Fibroblast of the aortic adventitia (primary cell): ENCODE data around the gene INAFM2. TPM values are rescaled to one million over a fixed set of nuclear protein-coding genes. Genes with fewer than 3 reads are reported as not detected.

Source experiments
- DNase-seq: peaks from one replicate; pipeline ENCODE4 v3.0.0-alpha.2; 2010; ENCODE audit warnings: low read depth
- H3K4me3 ChIP-seq: 2 replicates; pipeline ENCODE4 v1.5.1; 2011; ENCODE audit warnings: low read depth, mild to moderate bottlenecking, control low read depth, low read length, moderate library complexity
- total RNA-seq: library from RNA; depleted of rRNA; stranded (reverse); fragments of >200 nt; gene quantifications from 2 replicates; pipeline ENCODE4 v1.2.3, GENCODE V29; 2012; ENCODE audit warnings: low replicate concordance
- TF ChIP-seq, protein P1 (sequence below): IDR thresholded peaks from 2 replicates; pipeline ENCODE4 v1.5.1; 2011; ENCODE audit warnings: mild to moderate bottlenecking, low read length, control low read depth, inconsistent platforms; ENCODE audit not compliant: insufficient read depth

INAFM2 gene
- total RNA-seq, 1 donor = 8.9 TPM

DNA sequence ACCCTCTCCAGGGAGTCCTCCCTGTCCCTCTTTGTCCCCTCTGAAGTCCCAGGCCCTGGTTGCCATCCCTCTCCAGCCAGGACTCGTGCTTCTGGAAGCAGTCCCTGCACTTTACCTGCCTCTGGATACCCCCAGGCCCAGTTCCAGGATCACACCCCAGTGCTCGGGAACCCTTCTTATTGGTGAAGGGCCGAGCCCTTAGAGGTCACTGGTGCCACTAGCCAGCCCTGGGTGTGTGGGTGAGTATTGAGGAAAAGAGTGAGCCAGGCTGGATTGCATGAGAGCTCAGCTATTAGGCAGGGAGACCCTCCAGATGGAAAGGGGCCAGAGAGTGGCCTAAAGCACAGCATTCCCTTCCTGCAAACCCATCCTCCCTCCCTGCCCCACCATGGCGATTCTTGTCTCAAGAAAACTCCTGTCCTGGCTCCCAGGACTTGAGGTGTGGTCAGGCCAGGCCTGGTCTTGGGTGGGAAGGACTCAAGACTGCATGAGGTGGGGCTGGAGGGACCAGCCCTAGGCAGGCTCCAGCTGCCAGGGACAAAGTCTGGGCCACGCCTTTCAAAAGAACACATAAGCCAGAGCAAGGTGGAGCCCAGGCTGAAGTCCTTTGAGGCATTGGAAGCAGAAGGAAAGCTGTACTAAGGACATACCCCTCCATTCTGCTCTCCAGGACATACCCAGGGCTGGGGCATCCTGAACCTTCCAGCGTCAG is 22.5 kb downstream of the INAFM2 start:
- TF ChIP-seq, protein P1, sequence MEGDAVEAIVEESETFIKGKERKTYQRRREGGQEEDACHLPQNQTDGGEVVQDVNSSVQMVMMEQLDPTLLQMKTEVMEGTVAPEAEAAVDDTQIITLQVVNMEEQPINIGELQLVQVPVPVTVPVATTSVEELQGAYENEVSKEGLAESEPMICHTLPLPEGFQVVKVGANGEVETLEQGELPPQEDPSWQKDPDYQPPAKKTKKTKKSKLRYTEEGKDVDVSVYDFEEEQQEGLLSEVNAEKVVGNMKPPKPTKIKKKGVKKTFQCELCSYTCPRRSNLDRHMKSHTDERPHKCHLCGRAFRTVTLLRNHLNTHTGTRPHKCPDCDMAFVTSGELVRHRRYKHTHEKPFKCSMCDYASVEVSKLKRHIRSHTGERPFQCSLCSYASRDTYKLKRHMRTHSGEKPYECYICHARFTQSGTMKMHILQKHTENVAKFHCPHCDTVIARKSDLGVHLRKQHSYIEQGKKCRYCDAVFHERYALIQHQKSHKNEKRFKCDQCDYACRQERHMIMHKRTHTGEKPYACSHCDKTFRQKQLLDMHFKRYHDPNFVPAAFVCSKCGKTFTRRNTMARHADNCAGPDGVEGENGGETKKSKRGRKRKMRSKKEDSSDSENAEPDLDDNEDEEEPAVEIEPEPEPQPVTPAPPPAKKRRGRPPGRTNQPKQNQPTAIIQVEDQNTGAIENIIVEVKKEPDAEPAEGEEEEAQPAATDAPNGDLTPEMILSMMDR = no peak
- no peak for DNase-seq

DNA sequence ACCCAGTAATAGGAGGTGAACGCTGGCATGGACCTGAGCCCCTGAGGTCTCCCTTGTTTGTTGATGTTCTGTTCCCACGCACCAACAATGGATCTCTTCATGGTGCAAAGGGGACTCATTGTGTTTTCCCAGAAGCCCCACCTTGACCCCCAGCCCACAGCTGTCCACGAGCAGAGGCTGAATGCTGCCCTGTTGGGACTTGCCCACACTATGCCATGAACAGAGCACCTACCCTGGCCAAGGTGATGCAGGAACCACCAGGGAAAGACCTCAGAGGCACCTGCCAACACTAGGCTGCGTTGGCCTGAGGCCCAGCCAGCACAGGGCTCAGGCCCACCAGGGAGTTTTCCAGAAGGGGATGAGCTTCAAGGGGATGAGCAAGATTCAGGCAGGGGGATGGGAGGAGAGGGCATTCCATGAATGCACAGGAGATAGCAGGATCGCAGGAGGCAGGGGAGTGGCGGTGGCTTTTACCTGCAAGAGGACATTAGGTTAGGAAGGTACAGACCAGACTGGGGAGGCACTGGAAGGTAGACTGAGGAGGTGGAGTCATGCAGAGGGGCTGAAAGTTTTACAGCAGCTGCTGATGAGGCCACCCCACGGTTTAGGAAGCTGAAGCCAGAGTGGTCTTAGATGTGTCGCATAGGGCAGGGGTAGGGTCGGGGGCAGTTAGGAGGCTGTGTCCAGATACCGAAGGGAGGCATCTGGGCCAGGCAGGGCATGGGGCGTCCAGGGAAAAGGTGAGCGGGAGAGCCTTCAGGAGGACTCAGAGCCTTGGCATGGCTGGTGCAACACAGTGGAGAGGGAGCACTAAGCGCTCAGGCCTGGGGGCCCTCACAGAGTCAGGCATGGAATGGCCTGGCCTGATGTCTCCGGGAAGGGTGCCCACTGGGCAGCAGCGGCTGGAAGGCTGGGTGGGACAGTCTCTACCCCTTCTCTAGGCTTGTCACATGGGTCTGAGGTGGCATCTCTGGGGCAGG is 23.4 kb downstream of the INAFM2 start:
- H3K4me3 ChIP-seq = no peak overlapping the region
- no peak for DNase-seq
- TF ChIP-seq, protein P1 = no peak

More for the DNA sequence above, 22.5 kb downstream of the INAFM2 start:
- H3K4me3 ChIP-seq = no peak overlapping the region

DNA sequence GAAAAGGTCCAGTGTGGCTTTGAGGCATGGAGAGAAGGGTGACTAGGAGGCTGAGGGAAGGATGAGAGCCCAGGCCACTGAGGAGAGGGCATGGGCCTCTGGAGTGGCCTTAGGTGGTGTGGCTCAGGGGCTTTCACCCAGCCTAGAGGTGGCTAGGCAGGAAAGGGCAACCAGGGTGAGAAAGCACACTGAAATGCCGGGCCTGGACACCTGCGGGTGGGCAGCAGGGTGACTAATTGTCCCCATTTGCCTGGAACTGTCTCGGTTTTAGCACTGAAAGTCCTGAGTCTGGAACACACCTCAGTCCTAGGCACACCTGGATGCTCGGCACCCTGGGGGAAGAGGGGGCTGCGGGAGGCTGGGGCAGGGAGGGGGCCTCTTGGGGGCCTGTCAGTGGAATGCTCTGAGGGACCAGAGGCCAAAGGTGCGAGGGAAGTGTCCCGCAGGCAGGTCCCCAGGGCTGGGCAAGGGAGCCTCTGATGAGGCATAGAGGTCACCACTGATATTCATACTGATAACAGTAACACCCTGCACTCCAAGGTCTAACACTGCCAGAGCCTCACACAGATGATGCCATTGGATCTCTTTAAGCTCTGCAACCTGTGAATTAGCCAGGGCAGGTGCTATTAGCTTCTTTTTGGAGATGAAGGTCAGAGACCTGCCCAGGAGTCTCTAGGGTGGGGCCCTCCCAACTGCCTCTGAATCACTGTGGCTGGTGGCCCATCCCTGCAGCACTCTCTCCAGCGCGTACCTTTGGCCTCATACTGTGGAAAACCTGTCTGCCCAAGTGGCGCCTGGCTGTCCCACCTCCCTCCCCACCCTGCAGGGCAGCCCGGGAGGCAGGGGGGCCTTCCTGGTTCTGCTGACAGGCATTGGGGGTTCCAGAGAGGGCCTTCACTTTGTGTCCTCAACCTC is 24.3 kb downstream of the INAFM2 start:
- no peak for DNase-seq
- TF ChIP-seq, protein P1 = no peak
- no peak overlapping the region for H3K4me3 ChIP-seq

DNA sequence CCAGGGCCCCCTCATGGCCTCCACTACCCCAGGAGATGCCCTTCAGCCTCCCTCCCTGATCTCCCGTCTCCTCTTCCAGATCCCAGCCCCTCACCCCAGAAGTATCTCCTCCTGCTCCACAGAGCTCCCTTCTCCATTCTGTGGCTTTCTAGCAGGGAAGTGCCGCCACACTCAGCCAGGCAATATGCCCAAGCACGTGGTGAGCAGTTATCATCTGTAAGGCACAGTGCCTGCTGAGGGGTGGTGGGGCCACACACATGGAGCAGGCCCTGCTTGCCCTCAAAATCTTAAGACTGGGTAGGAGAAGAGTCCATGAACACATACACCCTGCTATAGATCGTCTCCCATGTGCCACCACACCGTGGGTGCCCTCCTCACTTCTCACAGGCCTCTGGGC is 25.0 kb downstream of the INAFM2 start:
- no peak overlapping the region for H3K4me3 ChIP-seq
- TF ChIP-seq, protein P1 = no peak
- no peak for DNase-seq

DNA sequence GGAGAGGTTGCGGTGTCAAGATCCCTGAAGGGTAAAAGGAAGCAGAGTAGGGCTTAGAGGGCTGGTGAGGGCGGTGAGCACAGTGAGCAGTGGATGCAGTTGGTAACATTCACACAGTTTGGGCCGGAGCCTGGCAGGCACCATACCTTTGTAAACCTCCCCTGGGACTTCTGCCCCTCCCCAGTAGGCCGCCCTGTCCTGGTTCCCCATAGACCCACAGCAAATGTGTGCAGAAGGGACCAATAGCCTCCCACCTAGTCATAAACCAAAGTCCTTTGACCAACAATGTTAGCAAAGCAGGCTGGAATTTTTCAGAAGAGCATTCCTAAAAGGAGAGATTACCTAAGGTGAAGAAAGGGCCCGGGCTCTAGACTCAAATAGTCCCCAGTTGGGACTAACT is 25.7 kb downstream of the INAFM2 start:
- TF ChIP-seq, protein P1 = no peak
- H3K4me3 ChIP-seq = no peak overlapping the region
- DNase-seq = no peak

DNA sequence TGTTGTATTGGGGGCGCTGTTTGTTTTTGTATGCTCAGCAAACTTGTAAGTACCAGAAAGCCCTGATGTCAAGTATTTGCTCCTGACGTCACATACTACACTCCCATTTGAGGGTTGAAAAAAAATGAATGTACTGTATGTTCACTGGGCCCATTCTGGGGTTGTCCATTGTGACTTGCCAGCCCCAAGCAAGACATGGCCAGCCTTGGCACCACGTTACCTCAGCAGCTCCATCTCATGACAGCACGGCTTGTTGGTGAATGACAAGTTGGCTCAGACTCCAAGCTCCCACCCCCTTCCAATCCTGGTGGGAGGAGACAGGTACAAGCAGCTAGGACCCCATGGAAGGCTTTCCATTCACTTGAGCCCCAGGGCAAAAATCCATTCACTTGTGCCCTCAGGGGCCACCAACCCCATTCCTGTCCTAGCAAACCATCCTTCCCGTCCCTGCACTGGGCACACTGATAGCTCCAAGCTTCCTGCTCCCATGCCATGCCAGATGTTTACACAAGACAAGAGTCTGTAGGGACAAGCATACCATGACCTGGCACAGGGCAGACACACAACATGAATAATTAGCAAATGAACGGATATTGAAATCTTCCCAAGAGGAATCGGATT is 28.9 kb downstream of the INAFM2 start:
- no peak for DNase-seq
- no peak overlapping the region for H3K4me3 ChIP-seq
- TF ChIP-seq, protein P1 = no peak
